OCI-LY1 (cell line): ENCODE results near the gene ARL15.
"Not testable (repeated sequence)": the region's sequence is repeated elsewhere in the genome, so short reads cannot be mapped to it uniquely, and the experiment has no call there.

ENCODE experiments used
- CTCF ChIP-seq: fragments of 200-600 bp; sonication (generic), shearing (Covaris generic); IDR thresholded peaks from 2 replicates; pipeline ENCODE4 v1.5.1; 2017; ENCODE audit warnings: mild to moderate bottlenecking, antibody characterized with exemption, low read length, moderate library complexity, mixed read lengths
- EZH2 ChIP-seq: fragments of 200-600 bp; sonication (generic), shearing (Covaris generic); IDR thresholded peaks from 2 replicates; pipeline ENCODE4 v1.8.0; 2017; ENCODE audit warnings: borderline replicate concordance, mixed run types, mild to moderate bottlenecking, antibody characterized with exemption, low read length, moderate library complexity, mixed read lengths

GRCh38 chr5:54352580-54352979 is 42.2 kb upstream of the ARL15 start:
- TF ChIP-seq CTCF, EZH2: not testable (repeated sequence)
